Kidney (tissue), 14 donors: ENCODE results near the gene WDR53. TPM values are rescaled to one million over a fixed set of nuclear protein-coding genes. Genes with fewer than 3 reads are reported as not detected.

ENCODE experiments used
- DNase-seq, 5 donors: peaks; one replicate each; pipeline ENCODE4 v3.0.0-alpha.2; 2013 to 2020
- FAIRE-seq: peaks from 2 replicates; lab custom pipeline; 2012; peaks lifted over from hg19 to GRCh38; lab: Jason Lieb, UNC
- H3K27ac ChIP-seq, 2 donors: one replicate each; pipeline ENCODE4 v1.7.0; 2013; ENCODE audit warnings: low read depth in 2 of 2, low read length in 2 of 2, inconsistent platforms in 1 of 2
- H3K27me3 ChIP-seq: one replicate; pipeline ENCODE4 v1.7.1; 2013; ENCODE audit warnings: low read length, inconsistent platforms; ENCODE audit not compliant: control insufficient read depth, insufficient read depth
- H3K36me3 ChIP-seq, 3 donors: one replicate each; pipeline versions ENCODE4 v1.7.0 to v1.7.1; 2013; ENCODE audit warnings: low read length in 3 of 3, control low read depth in 1 of 3, inconsistent platforms in 1 of 3; ENCODE audit not compliant: insufficient read depth in 3 of 3, control insufficient read depth in 2 of 3
- H3K4me1 ChIP-seq, 3 donors: one replicate each; pipeline versions ENCODE4 v1.7.0 to v1.7.1; 2013; ENCODE audit warnings: low read length in 3 of 3, inconsistent platforms in 1 of 3, low read depth in 1 of 3; ENCODE audit not compliant: control insufficient read depth in 2 of 3, insufficient read depth in 2 of 3
- H3K4me3 ChIP-seq, 3 donors: one replicate each; pipeline versions ENCODE4 v1.7.0 to v1.8.1; 2013; ENCODE audit warnings: low read length in 3 of 3, control low read depth in 1 of 3, inconsistent platforms in 1 of 3
- H3K9ac ChIP-seq, 3 donors: one replicate each; pipeline versions ENCODE4 v1.7.0 to v1.7.1; 2013; ENCODE audit warnings: low read length in 3 of 3, control low read depth in 1 of 3, inconsistent platforms in 1 of 3
- H3K9me3 ChIP-seq, 3 donors: one replicate each; pipeline versions ENCODE4 v1.7.0 to v1.7.1; 2013; ENCODE audit warnings: low read length in 3 of 3, control low read depth in 1 of 3, inconsistent platforms in 1 of 3; ENCODE audit not compliant: control insufficient read depth in 2 of 3, insufficient read depth in 1 of 3
- CTCF ChIP-seq: IDR thresholded peaks from 3 replicates; pipeline ENCODE4 v1.5.1; 2012; ENCODE audit warnings: mild to moderate bottlenecking, moderate library complexity, borderline replicate concordance; ENCODE audit not compliant: insufficient read depth; ENCODE audit errors: extremely low read depth
- intact Hi-C: fragments of 100-400 bp; cut with DNase I; formaldehyde crosslinking; loops from one replicate; pipeline ENCODE4 v1.11.1; 2022
- polyA plus RNA-seq: library from polyadenylated mRNA; stranded (reverse); fragments of 350-450 nt; fragmentation: Illumina TruSeq; extraction: RNeasy Lipid Tissue Mini Kit (QIAGEN cat#74804); gene quantifications from one replicate; pipeline ENCODE4 v1.2.3, GENCODE V29; 2014; ENCODE audit warnings: low read depth, low replicate concordance; ENCODE audit not compliant: insufficient read depth
- total RNA-seq: library from RNA; stranded (reverse); fragmentation: NEBNext Ultra II Directional; extraction: Animal tissue kit (Norgen Biotek cat#: 25700); gene quantifications from one replicate; pipeline ENCODE4 v1.2.1, GENCODE V29; 2021
- donor health status: control.
- donor health status: control.
- donor health status: control.
- donor health status: control.
- donor health status: control.
- donor health status: DM: yes; HTN: yes; CAD: no.
- donor health status: Normal renal cell carcinoma (clear cell type).

WDR53 gene
- total and polyA plus RNA-seq, 2 donors from 2014 or later = 9.0 to 12.3 TPM

- H3K9ac ChIP-seq = no peak overlapping the region
- no peak overlapping the region for H3K4me3 ChIP-seq
- TF ChIP-seq CTCF = no peak
- intact Hi-C loops = no loop called here
- no peaks in the 10 kb centered on the region for H3K36me3 ChIP-seq
- H3K4me1 ChIP-seq = no peaks in the 10 kb centered on the region
- DNase-seq = no peak
- H3K27me3 ChIP-seq = no peaks in the 10 kb centered on the region
- no peak overlapping the region for H3K27ac ChIP-seq
- H3K9me3 ChIP-seq = no peaks in the 10 kb centered on the region
- no peak for FAIRE-seq
These were observed 21.8 kb downstream of the WDR53 start for GRCh38 chr3:196546537-196546936.

GRCh38 chr3:196544491-196544992 lies 23.8 kb downstream of the WDR53 start:
- no peak for DNase-seq
- Histone ChIP-seq H3K4me3 (no peak overlapping the region), H3K36me3 (no peaks in the 10 kb centered on the region), H3K27ac (no peak overlapping the region), H3K27me3 (no peaks in the 10 kb centered on the region), H3K4me1 (no peaks in the 10 kb centered on the region), H3K9me3 (no peaks in the 10 kb centered on the region), H3K9ac (no peak overlapping the region)
- TF ChIP-seq CTCF = no peak
- intact Hi-C loops = no loop called here
- FAIRE-seq = no peak

GRCh38 chr3:196541684-196542445 lies 26.5 kb downstream of the WDR53 start:
- TF ChIP-seq CTCF = no peak
- no peak overlapping the region for H3K27ac ChIP-seq

More at GRCh38 chr3:196541684-196542445, 26.5 kb downstream of the WDR53 start:
- DNase-seq = no peak
- intact Hi-C loops = no loop called here
- Histone ChIP-seq H3K4me3 (no peak overlapping the region), H3K9ac (no peak overlapping the region), H3K9me3 (no peaks in the 10 kb centered on the region), H3K4me1 (no peaks in the 10 kb centered on the region), H3K27me3 (no peaks in the 10 kb centered on the region), H3K36me3 (no peaks in the 10 kb centered on the region)
- FAIRE-seq = no peak
